Hematopoietic multipotent progenitor cell (in vitro differentiated cells): ENCODE data around the gene SLC12A4. TPM values are rescaled to one million over a fixed set of nuclear protein-coding genes. Genes with fewer than 3 reads are reported as not detected.
"Not testable (repeated sequence)": the region's sequence is repeated elsewhere in the genome, so short reads cannot be mapped to it uniquely, and the experiment has no call there.

ENCODE experiments used
- DNase-seq, 3 donors: peaks; one replicate each; pipeline ENCODE4 v3.0.0-alpha.2; 2011 to 2015; ENCODE audit warnings: low read depth in 2 of 3, low spot score in 2 of 3
- total RNA-seq: library from RNA; depleted of rRNA; stranded (reverse); fragments of >200 nt; gene quantifications from one replicate; pipeline ENCODE4 v1.2.3, GENCODE V29; 2012

Gene SLC12A4
- total RNA-seq, 1 donor, result 28.0 TPM

- no peak for DNase-seq
Measured at GRCh38 chr16:67943256-67943618, 25.2 kb downstream of the SLC12A4 start.

GRCh38 chr16:67942510-67943255 lies 25.8 kb downstream of the SLC12A4 start:
- DNase-seq, result no peak

GRCh38 chr16:67942200-67942509 lies 26.3 kb downstream of the SLC12A4 start:
- DNase-seq, result peak in 2 of 3 donors; percentile 29 to 40

GRCh38 chr16:67941469-67942199 lies 26.8 kb downstream of the SLC12A4 start:
- no peak for DNase-seq

GRCh38 chr16:67940446-67941089 lies 27.9 kb downstream of the SLC12A4 start:
- DNase-seq, result no peak

GRCh38 chr16:67939507-67940445 lies 28.7 kb downstream of the SLC12A4 start:
- DNase-seq, result peak in 2 of 3 donors; percentile 63 to 77

- DNase-seq, result not testable (repeated sequence)
Measured at GRCh38 chr16:67937713-67938112, 30.7 kb downstream of the SLC12A4 start.

- peak in 2 of 3 donors; percentile 86 to 95 for DNase-seq
Measured at GRCh38 chr16:67936880-67937605, 31.4 kb downstream of the SLC12A4 start.

- peak in 1 of 3 donors; percentile 55 for DNase-seq
Measured at GRCh38 chr16:67936124-67936879, 32.1 kb downstream of the SLC12A4 start, which contains the start of gene PSMB10. TSS of gene PSMB10 (minus strand) at chr16:67936850. CDS start at chr16:67936749, 101 bp downstream.

- peak; percentile 76 to 95 (median 92) for DNase-seq
Measured at GRCh38 chr16:67935402-67936123, 32.9 kb downstream of the SLC12A4 start.

GRCh38 chr16:67935101-67935401 lies 33.4 kb downstream of the SLC12A4 start:
- DNase-seq, result no peak

GRCh38 chr16:67934306-67935100 lies 33.9 kb downstream of the SLC12A4 start:
- no peak for DNase-seq

GRCh38 chr16:67933805-67934204 lies 34.6 kb downstream of the SLC12A4 start:
- no peak for DNase-seq

- DNase-seq, result no peak
Measured at GRCh38 chr16:67932462-67932840, 36.0 kb downstream of the SLC12A4 start.

- no peak for DNase-seq
Measured at GRCh38 chr16:67931712-67932461, 36.5 kb downstream of the SLC12A4 start, which contains the start of gene CTRL. TSS of gene CTRL (minus strand) at chr16:67931862. CDS start at chr16:67931852, 10 bp downstream.

- DNase-seq, result no peak
Measured at GRCh38 chr16:67930678-67931211, 37.7 kb downstream of the SLC12A4 start.

GRCh38 chr16:67930191-67930590 lies 38.2 kb downstream of the SLC12A4 start:
- DNase-seq, result no peak
